ENCODE measurements around the gene EEF2KMT.
"Not testable (repeated sequence)": the region's sequence is repeated elsewhere in the genome, so short reads cannot be mapped to it uniquely, and the experiment has no call there.

DNA sequence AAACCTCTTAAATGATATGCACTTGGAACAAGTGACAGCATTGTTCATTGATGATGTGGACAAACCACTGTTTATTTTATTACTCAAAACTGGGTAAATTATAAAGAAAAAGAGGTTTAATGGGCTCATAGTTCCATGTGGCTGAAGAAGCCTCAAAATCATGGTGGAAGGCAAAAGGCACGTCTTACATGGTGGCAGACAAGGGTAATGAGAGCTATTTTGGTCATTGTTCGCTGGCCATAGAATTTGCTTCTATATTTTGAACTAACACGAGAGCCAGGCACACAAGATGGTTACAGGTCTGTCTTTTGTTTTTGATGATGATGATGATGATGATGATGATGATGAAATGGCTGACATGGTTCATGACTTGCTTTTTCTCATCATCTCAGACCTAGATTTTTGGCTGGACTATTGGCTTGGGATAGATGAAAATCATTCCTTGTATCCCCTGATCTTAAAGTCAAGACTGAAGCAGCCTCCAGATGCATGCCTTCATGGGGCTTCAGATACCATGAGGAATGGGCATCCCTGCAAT, 33.9 kb upstream of the EEF2KMT start:
- TF ChIP-seq POLR2A (IDR thresholded peaks at IDR 0.05; ENCODE audit: low read depth, low read length); TAF1 (IDR thresholded peaks at IDR 0.05; ENCODE audit: borderline replicate concordance, low read depth, low read length): not testable (repeated sequence)
